ENCODE results near the gene DGKQ. TPM values are rescaled to one million over a fixed set of nuclear protein-coding genes. Genes with fewer than 3 reads are reported as not detected.
"Not testable (repeated sequence)": the region's sequence is repeated elsewhere in the genome, so short reads cannot be mapped to it uniquely, and the experiment has no call there.

The DGKQ gene
- total RNA-seq, 1 donor from 2014 or later: 26.2 TPM

DNA sequence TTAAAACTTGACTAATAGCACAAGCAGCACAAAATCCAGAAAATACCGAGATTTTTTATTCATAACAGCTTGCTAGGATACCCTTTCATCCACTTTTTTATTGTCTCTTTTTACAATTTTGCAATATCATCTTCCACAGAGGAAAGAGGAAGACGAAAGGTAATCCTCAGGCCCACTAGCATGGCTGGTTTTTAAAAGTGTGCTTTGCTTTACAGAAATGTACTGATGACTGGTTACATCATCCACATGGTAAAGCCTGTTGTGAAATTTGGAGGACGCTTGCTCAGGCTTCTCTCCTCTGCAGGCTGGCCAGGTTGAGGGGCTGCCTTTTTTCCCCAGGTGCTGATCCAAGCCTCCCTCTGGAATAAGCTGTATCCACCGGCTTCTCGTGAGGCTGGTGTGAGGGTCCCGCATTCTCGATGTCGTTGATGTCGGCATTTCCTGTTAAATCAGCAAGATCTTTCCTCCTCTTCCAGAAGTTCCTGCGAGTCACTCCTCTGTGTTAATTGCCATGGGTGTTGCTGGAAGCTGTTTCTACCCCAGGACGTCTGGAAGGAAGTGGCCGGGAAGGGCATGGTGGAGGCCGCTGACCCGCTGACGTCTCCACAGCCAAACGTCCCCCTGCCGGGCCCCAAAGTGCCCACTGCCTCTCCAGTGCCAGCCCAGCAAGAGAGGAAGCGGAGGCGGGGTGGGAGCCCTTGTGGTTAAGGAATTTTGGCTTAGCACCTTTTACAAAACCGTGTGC is 5.8 kb upstream of the DGKQ start:
- no peak overlapping the region for H3K4me3 Mint-ChIP-seq (ENCODE audit: unreplicated experiment)
- H3K27ac Mint-ChIP-seq (ENCODE audit: unreplicated experiment): no peak overlapping the region
- peaks cover 7% of the 10 kb centered on the region for H3K9me3 Mint-ChIP-seq (ENCODE audit: unreplicated experiment)
- H3K36me3 Mint-ChIP-seq (ENCODE audit: unreplicated experiment): no peaks in the 10 kb centered on the region
- TF ChIP-seq, protein P1, sequence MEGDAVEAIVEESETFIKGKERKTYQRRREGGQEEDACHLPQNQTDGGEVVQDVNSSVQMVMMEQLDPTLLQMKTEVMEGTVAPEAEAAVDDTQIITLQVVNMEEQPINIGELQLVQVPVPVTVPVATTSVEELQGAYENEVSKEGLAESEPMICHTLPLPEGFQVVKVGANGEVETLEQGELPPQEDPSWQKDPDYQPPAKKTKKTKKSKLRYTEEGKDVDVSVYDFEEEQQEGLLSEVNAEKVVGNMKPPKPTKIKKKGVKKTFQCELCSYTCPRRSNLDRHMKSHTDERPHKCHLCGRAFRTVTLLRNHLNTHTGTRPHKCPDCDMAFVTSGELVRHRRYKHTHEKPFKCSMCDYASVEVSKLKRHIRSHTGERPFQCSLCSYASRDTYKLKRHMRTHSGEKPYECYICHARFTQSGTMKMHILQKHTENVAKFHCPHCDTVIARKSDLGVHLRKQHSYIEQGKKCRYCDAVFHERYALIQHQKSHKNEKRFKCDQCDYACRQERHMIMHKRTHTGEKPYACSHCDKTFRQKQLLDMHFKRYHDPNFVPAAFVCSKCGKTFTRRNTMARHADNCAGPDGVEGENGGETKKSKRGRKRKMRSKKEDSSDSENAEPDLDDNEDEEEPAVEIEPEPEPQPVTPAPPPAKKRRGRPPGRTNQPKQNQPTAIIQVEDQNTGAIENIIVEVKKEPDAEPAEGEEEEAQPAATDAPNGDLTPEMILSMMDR (IDR thresholded peaks at IDR 0.05; ENCODE audit: partially characterized antibody, unreplicated experiment): no peak
- H3K4me1 Mint-ChIP-seq (ENCODE audit: low read depth, unreplicated experiment): peaks cover 12% of the 10 kb centered on the region
- DNase-seq: no peak
- peaks cover 5% of the 10 kb centered on the region for H3K27me3 Mint-ChIP-seq (ENCODE audit: unreplicated experiment)

DNA sequence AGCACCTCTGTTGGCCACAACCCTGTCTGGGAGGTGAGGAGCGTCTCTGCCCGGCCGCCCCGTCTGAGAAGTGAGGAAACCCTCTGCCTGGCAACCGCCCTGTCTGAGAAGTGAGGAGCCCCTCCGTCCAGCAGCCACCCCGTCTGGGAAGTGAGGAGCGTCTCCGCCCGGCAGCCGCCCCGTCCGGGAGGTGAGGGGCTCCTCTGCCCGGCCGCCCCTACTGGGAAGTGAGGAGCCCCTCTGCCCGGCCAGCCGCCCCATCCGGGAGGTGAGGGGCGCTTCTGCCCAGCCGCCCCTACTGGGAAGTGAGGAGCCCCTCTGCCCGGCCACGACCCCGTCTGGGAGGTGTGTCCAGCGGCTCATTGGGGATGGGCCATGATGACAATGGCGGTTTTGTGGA is 2.6 kb upstream of the DGKQ start:
- H3K27ac Mint-ChIP-seq (ENCODE audit: unreplicated experiment); H3K9me3 Mint-ChIP-seq (ENCODE audit: unreplicated experiment); H3K4me3 Mint-ChIP-seq (ENCODE audit: unreplicated experiment); DNase-seq; H3K4me1 Mint-ChIP-seq (ENCODE audit: low read depth, unreplicated experiment); H3K27me3 Mint-ChIP-seq (ENCODE audit: unreplicated experiment); H3K36me3 Mint-ChIP-seq (ENCODE audit: unreplicated experiment): not testable (repeated sequence)

DNA sequence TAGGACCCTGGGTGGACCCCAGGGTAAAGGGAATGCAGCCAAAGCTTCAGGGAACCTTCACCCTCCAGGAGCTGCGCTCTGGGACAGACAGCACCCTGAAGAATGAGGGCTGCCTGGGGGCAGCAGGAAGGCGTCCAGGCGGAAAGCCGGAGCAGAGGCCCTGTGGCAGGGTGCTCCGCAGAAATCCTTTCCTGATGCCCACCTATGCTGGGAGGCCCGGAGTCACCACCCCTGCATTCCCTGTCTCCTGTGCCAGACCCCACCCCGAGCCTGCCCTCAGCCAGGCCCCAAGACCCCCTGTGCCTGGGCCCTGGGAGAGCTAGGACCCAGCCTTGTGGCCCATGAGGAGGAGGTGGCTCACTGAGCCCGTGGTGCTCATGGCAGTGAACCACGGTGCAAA is 1.3 kb upstream of the DGKQ start:
- no peak for DNase-seq
- no peak overlapping the region for H3K4me3 Mint-ChIP-seq (ENCODE audit: unreplicated experiment)
- no peaks in the 10 kb centered on the region for H3K36me3 Mint-ChIP-seq (ENCODE audit: unreplicated experiment)
- H3K9me3 Mint-ChIP-seq (ENCODE audit: unreplicated experiment): peaks cover 7% of the 10 kb centered on the region
- H3K27me3 Mint-ChIP-seq (ENCODE audit: unreplicated experiment): peaks cover 5% of the 10 kb centered on the region
- peaks cover 6% of the 10 kb centered on the region for H3K4me1 Mint-ChIP-seq (ENCODE audit: low read depth, unreplicated experiment)
- no peak overlapping the region for H3K27ac Mint-ChIP-seq (ENCODE audit: unreplicated experiment)
- TF ChIP-seq, protein P1 (IDR thresholded peaks at IDR 0.05; ENCODE audit: partially characterized antibody, unreplicated experiment): no peak

DNA sequence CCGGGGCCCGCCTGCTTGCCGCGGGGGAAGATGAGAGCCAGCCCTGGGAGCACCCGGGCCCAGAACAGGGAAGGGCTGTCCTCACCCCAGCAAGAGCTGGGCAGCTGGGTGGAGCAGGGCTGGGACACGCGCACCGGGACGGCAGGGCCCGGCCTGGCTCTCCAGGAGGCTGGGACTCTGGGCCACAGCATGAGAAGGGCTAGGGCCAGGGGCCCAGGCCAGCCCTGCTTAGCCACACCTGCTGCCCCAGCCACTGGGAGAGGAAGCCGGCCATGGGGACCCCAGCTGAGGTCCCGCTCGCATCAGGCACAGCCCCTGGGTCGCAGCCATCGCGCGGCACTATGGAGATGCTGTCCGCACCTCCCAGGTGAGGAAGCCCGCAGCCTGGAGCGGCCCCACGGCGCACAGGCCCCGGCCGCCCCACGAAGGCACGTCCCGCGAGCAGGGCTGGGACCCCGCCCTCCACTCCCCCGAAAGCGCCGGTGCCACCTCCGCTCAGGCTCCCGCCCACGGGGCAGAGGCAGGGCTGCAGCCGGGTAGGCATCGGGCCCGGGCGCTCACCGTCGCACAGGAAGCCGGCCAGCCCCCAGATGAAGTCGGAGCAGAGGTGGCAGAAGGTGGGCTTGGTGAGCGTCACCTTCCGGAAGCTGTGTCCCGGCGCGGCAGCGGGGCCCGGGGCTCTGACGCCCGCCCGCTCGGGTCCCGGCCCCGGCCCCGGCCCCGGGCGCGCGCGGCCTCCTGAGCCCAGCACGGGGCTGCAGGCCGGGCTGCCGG is 531 bp downstream of the DGKQ start:
- H3K36me3 Mint-ChIP-seq (ENCODE audit: unreplicated experiment): no peaks in the 10 kb centered on the region
- no peak for DNase-seq
- no peak overlapping the region for H3K27ac Mint-ChIP-seq (ENCODE audit: unreplicated experiment)
- no peak overlapping the region for H3K4me3 Mint-ChIP-seq (ENCODE audit: unreplicated experiment)
- TF ChIP-seq, protein P1 (IDR thresholded peaks at IDR 0.05; ENCODE audit: partially characterized antibody, unreplicated experiment): no peak
- peaks cover 7% of the 10 kb centered on the region for H3K9me3 Mint-ChIP-seq (ENCODE audit: unreplicated experiment)
- peaks cover 6% of the 10 kb centered on the region for H3K27me3 Mint-ChIP-seq (ENCODE audit: unreplicated experiment)
- H3K4me1 Mint-ChIP-seq (ENCODE audit: low read depth, unreplicated experiment): peaks cover 8% of the 10 kb centered on the region

DNA sequence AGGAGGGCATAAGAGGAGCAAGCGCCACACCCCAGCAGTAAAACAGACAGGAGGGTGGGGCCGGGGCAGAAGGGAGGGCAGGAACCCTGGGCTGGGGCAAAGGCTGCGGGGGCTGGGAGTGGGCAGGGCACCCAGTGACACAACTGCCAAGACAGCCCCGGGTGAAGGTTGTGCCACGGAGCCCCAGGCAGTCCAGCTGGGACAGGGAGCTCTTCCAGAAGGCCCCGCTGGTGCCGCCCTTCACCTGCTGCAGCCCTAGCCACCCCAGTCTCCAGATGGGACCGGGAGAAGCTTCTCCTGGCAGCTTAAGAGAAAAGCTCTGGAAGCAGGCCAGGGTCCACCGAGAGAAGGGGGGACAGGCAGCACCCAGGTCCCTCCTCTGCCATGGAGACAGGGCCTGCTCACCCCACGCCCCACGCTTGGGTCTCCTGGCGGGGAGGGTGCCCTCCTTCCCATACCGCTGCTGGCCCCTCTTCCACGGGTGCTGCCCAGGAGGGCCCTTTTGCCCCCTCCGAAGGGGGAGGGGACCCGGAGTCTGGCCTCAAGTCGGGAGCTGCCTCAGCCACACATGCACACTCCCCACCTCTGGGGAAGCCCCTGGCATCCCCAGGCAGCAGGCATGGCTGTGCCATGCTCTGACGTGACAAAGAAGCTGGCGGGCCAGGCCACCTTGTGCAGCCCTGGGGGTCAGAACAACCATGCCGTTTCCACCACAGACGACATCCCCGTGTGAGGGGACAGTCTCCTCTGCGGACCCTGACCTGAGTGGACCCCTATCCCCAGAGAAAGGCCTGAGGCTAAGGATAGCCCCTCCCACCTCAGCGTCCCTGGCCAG is 1.5 kb downstream of the DGKQ start:
- H3K27ac Mint-ChIP-seq (ENCODE audit: unreplicated experiment): no peak overlapping the region
- no peak for DNase-seq
- TF ChIP-seq, protein P1 (IDR thresholded peaks at IDR 0.05; ENCODE audit: partially characterized antibody, unreplicated experiment): no peak
- peaks cover 6% of the 10 kb centered on the region for H3K27me3 Mint-ChIP-seq (ENCODE audit: unreplicated experiment)
- H3K9me3 Mint-ChIP-seq (ENCODE audit: unreplicated experiment): peaks cover 4% of the 10 kb centered on the region
- H3K4me1 Mint-ChIP-seq (ENCODE audit: low read depth, unreplicated experiment): peaks cover 8% of the 10 kb centered on the region
- no peaks in the 10 kb centered on the region for H3K36me3 Mint-ChIP-seq (ENCODE audit: unreplicated experiment)
- no peak overlapping the region for H3K4me3 Mint-ChIP-seq (ENCODE audit: unreplicated experiment)

Measured in glutamatergic neuron (in vitro differentiated cells).